HCT116 (cell line): ENCODE measurements around the gene PIAS4. TPM values are rescaled to one million over a fixed set of nuclear protein-coding genes. Genes with fewer than 3 reads are reported as not detected.

ENCODE experiments used
- ATAC-seq: fragments of 200-7000 bp; cut with Tn5 transposase; 2 replicates; pipeline ENCODE4 v1.9.1; 2020; ENCODE audit warnings: mild to moderate bottlenecking, moderate library complexity
- BruUV-seq: library from RNA; stranded (reverse); fragments of 400-500 nt; replicated peaks from 2 replicates; lab custom pipeline; 2021; lab: Mats Ljungman, UMichigan
- CTCF ChIA-PET: fragments of 300-600 bp; sonication (Branson Sonifier 250); formaldehyde crosslinking; loops from one replicate; lab custom pipeline; 2021; ENCODE audit warnings: antibody characterized with exemption; lab: Charles Lee
- POLR2A ChIA-PET: fragments of 300-600, 350-600 bp; sonication (Branson Sonifier 250); formaldehyde crosslinking; loops from one replicate; lab custom pipeline; 2021; ENCODE audit warnings: antibody characterized with exemption; lab: Charles Lee
- RAD21 ChIA-PET, 2 experiments: fragments of 300-600 bp; sonication (Branson Sonifier 250); formaldehyde crosslinking; loops; one replicate each; lab custom pipeline; 2023; ENCODE audit warnings: low total read pairs in 2 of 2; ENCODE audit not compliant: uncharacterized antibody in 2 of 2, unreplicated experiment in 2 of 2, low non-redundant PET in 1 of 2; lab: Charles Lee
- DNase-seq: peaks from one replicate; pipeline ENCODE4 v3.0.0-alpha.2; 2010; ENCODE audit warnings: low read depth, low spot score
- H2AFZ ChIP-seq: fragments of 200-600 bp; shearing (Covaris generic), sonication (generic); 2 replicates; pipeline ENCODE4 v1.6.1; 2017; ENCODE audit warnings: low read depth, mixed run types, mixed read lengths, antibody characterized with exemption, low read length; ENCODE audit not compliant: poor library complexity, severe bottlenecking
- H3K27ac ChIP-seq: 2 replicates; pipeline ENCODE4 v1.5.1; 2012; ENCODE audit warnings: low read depth, low read length
- H3K27me3 ChIP-seq: fragments of 200-600 bp; sonication (generic); 2 replicates; pipeline ENCODE4 v1.6.1; 2016; ENCODE audit warnings: mixed run types, low read length, mixed read lengths; ENCODE audit not compliant: insufficient read depth
- H3K36me3 ChIP-seq, 2 experiments: fragments of 200-500 bp in 1 of 2; fragments of 200-600 bp in 1 of 2; sonication (Bioruptor generic) in 1 of 2; sonication (generic) in 1 of 2; 2 replicates each; pipeline versions ENCODE4 v1.5.1 to v1.6.1; 2014 to 2016; ENCODE audit warnings: low read length in 2 of 2, inconsistent platforms in 1 of 2, mixed read lengths in 1 of 2, mixed run types in 1 of 2; ENCODE audit not compliant: insufficient read depth in 2 of 2, control insufficient read depth in 1 of 2
- H3K4me1 ChIP-seq, 2 experiments: fragments of 200-600 bp in 1 of 2; sonication (generic) in 1 of 2; 2 replicates each; pipeline versions ENCODE4 v1.5.1 to v1.6.1; 2012 to 2017; ENCODE audit warnings: low read length in 2 of 2, inconsistent platforms in 1 of 2, mild to moderate bottlenecking in 1 of 2, mixed read lengths in 1 of 2, mixed run types in 1 of 2, moderate library complexity in 1 of 2; ENCODE audit not compliant: insufficient read depth in 2 of 2, control insufficient read depth in 1 of 2
- H3K4me2 ChIP-seq: fragments of 200-600 bp; sonication (generic); 2 replicates; pipeline ENCODE4 v1.6.1; 2017; ENCODE audit warnings: mixed run types, low read length, mixed read lengths
- H3K4me3 ChIP-seq, 2 experiments: fragments of 200-600 bp in 1 of 2; sonication (generic) in 1 of 2; replicated peaks in 1 of 2; 2 replicates each; pipeline ENCODE4 v1.5.1; 2011 to 2016; ENCODE audit warnings: low read length in 2 of 2, control low read depth in 1 of 2, low read depth in 1 of 2, mild to moderate bottlenecking in 1 of 2, mixed read lengths in 1 of 2, mixed run types in 1 of 2
- H3K79me2 ChIP-seq: fragments of 200-600 bp; sonication (generic); 2 replicates; pipeline ENCODE4 v1.6.1; 2017; ENCODE audit warnings: mild to moderate bottlenecking, mixed run types, low read length, moderate library complexity, mixed read lengths; ENCODE audit not compliant: insufficient read depth
- H3K9ac ChIP-seq: fragments of 200-600 bp; sonication (generic); 2 replicates; pipeline ENCODE4 v1.6.1; 2016; ENCODE audit warnings: low read length, mixed read lengths
- H3K9me2 ChIP-seq: fragments of 200-600 bp; sonication (generic), shearing (Covaris generic); 2 replicates; pipeline ENCODE4 v1.6.1; 2017; ENCODE audit warnings: mixed run types, mild to moderate bottlenecking, moderate library complexity; ENCODE audit not compliant: insufficient read depth
- H3K9me3 ChIP-seq, 2 experiments: fragments of 200-500 bp in 1 of 2; fragments of 200-600 bp in 1 of 2; sonication (Bioruptor generic) in 1 of 2; sonication (generic) in 1 of 2; 2 replicates each; pipeline ENCODE4 v1.6.1; 2014 to 2017; ENCODE audit warnings: low read length in 2 of 2, mixed read lengths in 2 of 2, inconsistent platforms in 1 of 2, low read depth in 1 of 2, mild to moderate bottlenecking in 1 of 2, mixed run types in 1 of 2, moderate library complexity in 1 of 2; ENCODE audit not compliant: control insufficient read depth in 1 of 2, insufficient read depth in 1 of 2
- H4K20me1 ChIP-seq: fragments of 200-600 bp; sonication (generic), shearing (Covaris generic); 2 replicates; pipeline ENCODE4 v1.6.1; 2017; ENCODE audit warnings: mixed run types, mild to moderate bottlenecking, moderate library complexity; ENCODE audit not compliant: insufficient read depth
- CBX3 ChIP-seq: IDR thresholded peaks from 2 replicates; pipeline ENCODE4 v1.6.1; 2012; ENCODE audit warnings: low read depth
- CEBPB ChIP-seq: IDR thresholded peaks from 2 replicates; pipeline ENCODE4 v1.6.1; 2012; ENCODE audit warnings: low read depth
- CTCF ChIP-seq, 3 experiments: fragments of 200-600 bp in 1 of 3; sonication (generic) in 1 of 3; IDR thresholded peaks in 2 of 3; conservative IDR thresholded peaks in 1 of 3; 2 replicates each; pipeline ENCODE4 v1.5.1; 2012 to 2017; ENCODE audit warnings: low read depth in 2 of 3, low read length in 2 of 3, antibody characterized with exemption in 1 of 3, borderline replicate concordance in 1 of 3, control low read depth in 1 of 3, mild to moderate bottlenecking in 1 of 3, mixed read lengths in 1 of 3, mixed run types in 1 of 3, moderate library complexity in 1 of 3; ENCODE audit not compliant: insufficient read depth in 1 of 3
- JUND ChIP-seq: IDR thresholded peaks from 2 replicates; pipeline ENCODE4 v1.6.1; 2012
- POLR2A ChIP-seq: IDR thresholded peaks from 2 replicates; pipeline ENCODE4 v1.7.0; 2011; ENCODE audit warnings: borderline replicate concordance; ENCODE audit not compliant: insufficient read depth, insufficient read length; ENCODE audit errors: extremely low read depth
- REST ChIP-seq: IDR thresholded peaks from 2 replicates; pipeline ENCODE4 v1.6.1; 2012; ENCODE audit warnings: low read depth
- SIN3A ChIP-seq: IDR thresholded peaks from 2 replicates; pipeline ENCODE4 v1.6.1; 2012; ENCODE audit warnings: low read depth
- SP1 ChIP-seq: IDR thresholded peaks from 2 replicates; pipeline ENCODE4 v1.6.1; 2012; ENCODE audit warnings: low read depth
- intact Hi-C: fragments of 100-400 bp; cut with micrococcal nuclease; formaldehyde crosslinking; loops from 2 replicates; pipeline ENCODE4 v1.10.0; 2022
- total RNA-seq: library from RNA; stranded (reverse); gene quantifications from one replicate; pipeline ENCODE4 v1.2.1, GENCODE V29; 2021; ENCODE audit not compliant: unreplicated experiment
- TF ChIP-seq, protein P1 (sequence below): IDR thresholded peaks from 2 replicates; pipeline ENCODE4 v1.6.1; 2012

Gene PIAS4
- total RNA-seq, 1 experiment from 2014 or later = 28.4 TPM

- TF ChIP-seq CEBPB (no peak), CBX3 (no peak), SIN3A (no peak), SP1 (no peak), POLR2A (no peak), JUND (no peak)
- TF ChIP-seq, protein P1, sequence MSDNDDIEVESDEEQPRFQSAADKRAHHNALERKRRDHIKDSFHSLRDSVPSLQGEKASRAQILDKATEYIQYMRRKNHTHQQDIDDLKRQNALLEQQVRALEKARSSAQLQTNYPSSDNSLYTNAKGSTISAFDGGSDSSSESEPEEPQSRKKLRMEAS = no peak
These were observed 30.9 kb upstream of the PIAS4 start (continued) for GRCh38 chr19:3976495-3977241.

GRCh38 chr19:3977242-3978143, 30.0 kb upstream of the PIAS4 start:
- H3K9ac ChIP-seq = no peak overlapping the region
- H3K4me3 ChIP-seq = no peak overlapping the region
- no peak for TF ChIP-seq REST
- peak in 2 of 3 experiments; percentile 32 to 46; a peak in 3 of 6 replicates for TF ChIP-seq CTCF (IDR thresholded peaks at IDR 0.05 in 2 of 3, conservative IDR thresholded peaks at IDR 0.05 in 1 of 3; ENCODE audit: borderline replicate concordance in 1 of 3, insufficient read depth in 1 of 3, low read depth in 2 of 3, low read length in 2 of 3)
- POLR2A ChIA-PET = interaction anchor here (1.5 kb wide), 1 partner anchor 8 kb away, joined by 9 read pairs; the partner anchor contains the start of gene EEF2
- H4K20me1 ChIP-seq = peaks cover 62% of the 10 kb centered on the region; the same call in 1 of the 2 replicates
- H3K4me1 ChIP-seq = peaks cover 0 to 11% of the 10 kb centered on the region in 2 experiments; a peak in 1 of 4 replicates
- H3K79me2 ChIP-seq = peaks cover 73% of the 10 kb centered on the region
- no peaks in the 10 kb centered on the region for H3K27me3 ChIP-seq
- H3K36me3 ChIP-seq = peaks cover 60 to 71% of the 10 kb centered on the region in 2 experiments
- RAD21 ChIA-PET = no interaction called here
- no peaks in the 10 kb centered on the region for H3K9me3 ChIP-seq
- no peak for DNase-seq
- intact Hi-C loops = no loop called here
- BruUV-seq = no TSS peak
- no peak overlapping the region; the same call in 1 of the 2 replicates for H3K27ac ChIP-seq
- CTCF ChIA-PET = no interaction called here
- ATAC-seq = peak; percentile 23
- no peak overlapping the region for H2AFZ ChIP-seq
- no peak overlapping the region for H3K4me2 ChIP-seq
- H3K9me2 ChIP-seq = no peaks in the 10 kb centered on the region
